Loucy (cell line): ENCODE data around the gene CLIC6.

ENCODE experiments used
- H2AFZ ChIP-seq: fragments of 200-600 bp; sonication (generic); 2 replicates; pipeline ENCODE4 v1.6.0; 2016; ENCODE audit warnings: antibody characterized with exemption, mild to moderate bottlenecking, low read length, moderate library complexity
- H3F3A ChIP-seq: fragments of 200-600 bp; 2 replicates; pipeline ENCODE4 v1.6.0; 2016; ENCODE audit warnings: antibody characterized with exemption, low read depth, mild to moderate bottlenecking
- H3K27me3 ChIP-seq: fragments of 200-600 bp; sonication (generic); 2 replicates; pipeline ENCODE4 v1.6.1; 2014; ENCODE audit warnings: low read length, mild to moderate bottlenecking; ENCODE audit not compliant: insufficient read depth, poor library complexity, severe bottlenecking
- H3K36me3 ChIP-seq: fragments of 200-600 bp; sonication (generic); 2 replicates; pipeline ENCODE4 v1.6.1; 2016; ENCODE audit warnings: low read length; ENCODE audit not compliant: insufficient read depth
- H3K4me1 ChIP-seq: fragments of 200-600 bp; sonication (generic); 2 replicates; pipeline ENCODE4 v1.5.1; 2014; ENCODE audit warnings: low read length, mild to moderate bottlenecking; ENCODE audit not compliant: insufficient read depth, poor library complexity, severe bottlenecking
- H3K4me2 ChIP-seq: fragments of 200-600 bp; sonication (generic); 2 replicates; pipeline ENCODE4 v1.6.0; 2014; ENCODE audit warnings: antibody characterized with exemption, low read length, low read depth, mild to moderate bottlenecking; ENCODE audit not compliant: poor library complexity, severe bottlenecking
- H3K4me3 ChIP-seq: fragments of 200-600 bp; sonication (generic); 2 replicates; pipeline ENCODE4 v1.5.1; 2014; ENCODE audit warnings: low read length, mild to moderate bottlenecking, mixed read lengths; ENCODE audit not compliant: poor library complexity, severe bottlenecking
- H3K79me2 ChIP-seq: fragments of 200-600 bp; sonication (generic); 2 replicates; pipeline ENCODE4 v1.6.1; 2014; ENCODE audit warnings: low read length; ENCODE audit not compliant: insufficient read depth
- H3K9ac ChIP-seq: fragments of 200-600 bp; sonication (generic); 2 replicates; pipeline ENCODE4 v1.6.0; 2014; ENCODE audit warnings: mild to moderate bottlenecking, low read depth, low read length, moderate library complexity; ENCODE audit not compliant: poor library complexity, severe bottlenecking
- H3K9me2 ChIP-seq: fragments of 200-600 bp; sonication (generic); replicated peaks from 2 replicates; pipeline ENCODE4 v1.6.1; 2016; ENCODE audit warnings: low read depth, low read length, mixed read lengths
- H3K9me3 ChIP-seq: fragments of 200-600 bp; sonication (generic); 2 replicates; pipeline ENCODE4 v1.6.1; 2014; ENCODE audit warnings: mild to moderate bottlenecking, antibody characterized with exemption, low read length, low read depth; ENCODE audit not compliant: insufficient read depth
- H4K20me1 ChIP-seq: fragments of 200-600 bp; sonication (generic); 2 replicates; pipeline ENCODE4 v1.6.0; 2014; ENCODE audit warnings: antibody characterized with exemption, low read length, mild to moderate bottlenecking; ENCODE audit not compliant: insufficient read depth, poor library complexity, severe bottlenecking
- EZH2phosphoT487 ChIP-seq: fragments of 200-600 bp; IDR thresholded peaks from 2 replicates; pipeline ENCODE4 v1.6.1; 2018; ENCODE audit warnings: antibody characterized with exemption, mild to moderate bottlenecking, moderate library complexity, borderline replicate concordance
- TF ChIP-seq, protein P1 (sequence below): fragments of 200-600 bp; sonication (generic); conservative IDR thresholded peaks from 2 replicates; pipeline ENCODE4 v1.5.1; 2014; ENCODE audit warnings: mild to moderate bottlenecking, antibody characterized with exemption, low read length

Gene CLIC6

DNA sequence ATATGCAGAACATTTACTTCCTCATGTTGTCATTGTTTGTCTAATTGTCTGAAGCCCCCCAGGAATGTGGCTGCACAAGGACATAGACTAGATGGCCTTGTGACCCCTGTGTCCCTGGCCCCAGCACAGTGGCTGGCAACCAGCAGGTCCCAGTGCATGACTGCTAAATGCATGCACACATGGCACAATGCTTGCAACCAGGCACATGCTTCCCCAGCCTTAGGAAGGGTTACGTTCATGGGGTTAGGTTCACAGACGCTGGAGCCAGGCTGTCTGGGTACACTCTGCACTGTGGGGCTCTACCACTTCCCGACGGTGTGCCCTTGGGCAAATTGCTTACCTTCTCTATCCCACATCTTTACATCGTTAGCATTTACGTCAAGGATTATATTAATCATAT is 21.2 kb upstream of the CLIC6 start:
- no peaks in the 10 kb centered on the region for H4K20me1 ChIP-seq
- no peaks in the 10 kb centered on the region for H3K36me3 ChIP-seq
- no peaks in the 10 kb centered on the region for H3F3A ChIP-seq

DNA sequence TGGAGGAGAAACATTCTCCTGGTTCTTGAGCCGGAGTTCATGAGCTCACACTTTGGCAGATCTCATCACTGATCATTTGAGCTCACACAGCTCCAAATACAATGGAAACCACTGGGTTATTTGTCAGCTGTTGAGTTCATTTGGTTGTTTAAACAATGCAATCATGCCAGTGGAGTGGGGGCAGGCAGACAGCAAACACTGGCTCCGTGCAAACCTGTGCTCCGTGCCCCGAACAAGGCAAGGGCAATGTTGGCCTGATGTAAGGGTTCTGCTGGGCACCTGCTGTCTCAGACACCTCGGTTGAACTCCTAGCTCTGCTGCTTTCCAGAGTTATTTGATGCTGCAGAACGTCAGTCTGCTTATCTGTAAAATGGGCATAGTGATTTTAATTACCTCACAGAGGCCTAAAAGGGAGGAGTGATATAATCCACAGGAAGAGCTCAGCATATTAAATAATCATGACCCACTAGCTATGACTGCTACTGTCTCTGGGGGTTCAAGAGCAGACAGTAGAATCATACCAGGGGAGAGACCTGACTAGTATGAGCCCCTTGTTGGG is 20.0 kb upstream of the CLIC6 start:
- no peaks in the 10 kb centered on the region for H4K20me1 ChIP-seq
- no peaks in the 10 kb centered on the region for H3K9me2 ChIP-seq
- peaks cover 6% of the 10 kb centered on the region for H3K27me3 ChIP-seq
- H3K9me3 ChIP-seq = no peaks in the 10 kb centered on the region
- no peaks in the 10 kb centered on the region for H3K4me1 ChIP-seq
- H2AFZ ChIP-seq = no peak overlapping the region
- no peaks in the 10 kb centered on the region for H3K79me2 ChIP-seq
- no peak overlapping the region for H3K4me3 ChIP-seq
- H3F3A ChIP-seq = no peaks in the 10 kb centered on the region
- no peak overlapping the region for H3K9ac ChIP-seq
- no peaks in the 10 kb centered on the region for H3K36me3 ChIP-seq
- H3K4me2 ChIP-seq = no peak overlapping the region
- TF ChIP-seq EZH2phosphoT487 = no peak
- TF ChIP-seq, protein P1, sequence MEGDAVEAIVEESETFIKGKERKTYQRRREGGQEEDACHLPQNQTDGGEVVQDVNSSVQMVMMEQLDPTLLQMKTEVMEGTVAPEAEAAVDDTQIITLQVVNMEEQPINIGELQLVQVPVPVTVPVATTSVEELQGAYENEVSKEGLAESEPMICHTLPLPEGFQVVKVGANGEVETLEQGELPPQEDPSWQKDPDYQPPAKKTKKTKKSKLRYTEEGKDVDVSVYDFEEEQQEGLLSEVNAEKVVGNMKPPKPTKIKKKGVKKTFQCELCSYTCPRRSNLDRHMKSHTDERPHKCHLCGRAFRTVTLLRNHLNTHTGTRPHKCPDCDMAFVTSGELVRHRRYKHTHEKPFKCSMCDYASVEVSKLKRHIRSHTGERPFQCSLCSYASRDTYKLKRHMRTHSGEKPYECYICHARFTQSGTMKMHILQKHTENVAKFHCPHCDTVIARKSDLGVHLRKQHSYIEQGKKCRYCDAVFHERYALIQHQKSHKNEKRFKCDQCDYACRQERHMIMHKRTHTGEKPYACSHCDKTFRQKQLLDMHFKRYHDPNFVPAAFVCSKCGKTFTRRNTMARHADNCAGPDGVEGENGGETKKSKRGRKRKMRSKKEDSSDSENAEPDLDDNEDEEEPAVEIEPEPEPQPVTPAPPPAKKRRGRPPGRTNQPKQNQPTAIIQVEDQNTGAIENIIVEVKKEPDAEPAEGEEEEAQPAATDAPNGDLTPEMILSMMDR = no peak

More for the DNA sequence above, 21.2 kb upstream of the CLIC6 start:
- H3K4me3 ChIP-seq = no peak overlapping the region
- H3K79me2 ChIP-seq = no peaks in the 10 kb centered on the region
- peaks cover 6% of the 10 kb centered on the region for H3K27me3 ChIP-seq
- no peaks in the 10 kb centered on the region for H3K9me2 ChIP-seq
- H3K4me2 ChIP-seq = no peak overlapping the region
- H3K9ac ChIP-seq = no peak overlapping the region
- H3K4me1 ChIP-seq = peaks cover 3% of the 10 kb centered on the region
- no peaks in the 10 kb centered on the region for H3K9me3 ChIP-seq
- no peak for TF ChIP-seq EZH2phosphoT487
- TF ChIP-seq, protein P1 = no peak
- H2AFZ ChIP-seq = no peak overlapping the region

DNA sequence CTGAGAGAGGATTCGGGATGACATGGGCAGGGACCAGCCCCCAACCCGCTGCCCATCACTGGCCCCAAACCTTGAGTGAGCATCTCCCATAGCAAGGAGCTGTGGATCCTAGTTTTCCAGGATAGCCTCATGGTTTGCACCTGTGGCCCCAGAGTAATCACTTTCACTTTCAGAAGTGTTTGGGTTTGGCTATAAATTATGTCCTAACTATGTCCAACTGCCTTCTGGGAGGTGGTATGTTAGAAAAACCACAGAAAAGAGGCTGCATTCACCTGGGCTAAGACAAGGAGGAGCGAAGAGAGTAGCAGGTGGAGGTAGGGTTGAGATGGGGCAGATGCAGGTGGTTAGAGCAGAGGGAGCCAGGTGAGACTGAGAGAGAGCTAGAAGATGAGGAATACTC is 19.4 kb upstream of the CLIC6 start:
- TF ChIP-seq EZH2phosphoT487 = no peak
- TF ChIP-seq, protein P1 = no peak
- H3K27me3 ChIP-seq = peaks cover 6% of the 10 kb centered on the region

More for the DNA sequence above, 19.4 kb upstream of the CLIC6 start:
- Histone ChIP-seq H3K4me1 (no peaks in the 10 kb centered on the region), H3K79me2 (no peaks in the 10 kb centered on the region), H4K20me1 (no peaks in the 10 kb centered on the region), H2AFZ (no peak overlapping the region), H3K9me3 (no peaks in the 10 kb centered on the region), H3K4me2 (peak overlapping the region; percentile 8), H3F3A (no peaks in the 10 kb centered on the region), H3K9ac (no peak overlapping the region), H3K36me3 (no peaks in the 10 kb centered on the region), H3K9me2 (no peaks in the 10 kb centered on the region), H3K4me3 (no peak overlapping the region)
